Parathyroid adenoma (tissue), 2 donors: ENCODE results near the gene MRPL42.

Experiments used
- H2AFZ ChIP-seq: fragments of 300-600 bp; sonication (generic); one replicate; pipeline ENCODE4 v1.7.0; 2017; ENCODE audit warnings: antibody characterized with exemption, mild to moderate bottlenecking
- H3K27ac ChIP-seq: fragments of 300-600 bp; sonication (generic); one replicate; pipeline ENCODE4 v1.7.0; 2017
- H3K27me3 ChIP-seq: fragments of 300-600 bp; sonication (generic); one replicate; pipeline ENCODE4 v1.7.0; 2017; ENCODE audit warnings: low read length; ENCODE audit not compliant: control insufficient read depth, insufficient read depth
- H3K36me3 ChIP-seq: fragments of 300-600 bp; sonication (generic); one replicate; pipeline ENCODE4 v1.7.0; 2017; ENCODE audit warnings: low read length; ENCODE audit not compliant: control insufficient read depth, insufficient read depth
- H3K4me1 ChIP-seq: fragments of 300-600 bp; sonication (generic); one replicate; pipeline ENCODE4 v1.7.0; 2017; ENCODE audit warnings: control low read depth
- H3K4me2 ChIP-seq: fragments of 300-600 bp; sonication (generic); one replicate; pipeline ENCODE4 v1.7.0; 2017; ENCODE audit warnings: low read length
- H3K4me3 ChIP-seq: fragments of 300-600 bp; sonication (generic); one replicate; pipeline ENCODE4 v1.7.0; 2017; ENCODE audit warnings: low read depth, low read length
- H3K79me2 ChIP-seq: fragments of 300-600 bp; sonication (generic); one replicate; pipeline ENCODE4 v1.7.0; 2017; ENCODE audit warnings: control low read depth
- H3K9ac ChIP-seq: fragments of 300-600 bp; sonication (generic); one replicate; pipeline ENCODE4 v1.7.0; 2017; ENCODE audit warnings: mild to moderate bottlenecking
- H3K9me3 ChIP-seq: fragments of 300-600 bp; sonication (generic); one replicate; pipeline ENCODE4 v1.7.0; 2017; ENCODE audit warnings: low read length; ENCODE audit not compliant: control insufficient read depth
- CTCF ChIP-seq: fragments of 300-600 bp; sonication (generic); IDR thresholded peaks from one replicate; pipeline ENCODE4 v1.7.0; 2017; ENCODE audit warnings: antibody characterized with exemption, mild to moderate bottlenecking
- donor health status: primary hyperparathyroidism.

The MRPL42 gene

GRCh38 chr12:93536111-93536765 lies 68.9 kb downstream of the MRPL42 start:
- H3K27ac ChIP-seq = no peak overlapping the region
- no peak overlapping the region for H2AFZ ChIP-seq
- no peaks in the 10 kb centered on the region for H3K9me3 ChIP-seq
- TF ChIP-seq CTCF = no peak
- H3K9ac ChIP-seq = no peak overlapping the region
- no peaks in the 10 kb centered on the region for H3K36me3 ChIP-seq
- H3K4me1 ChIP-seq = no peaks in the 10 kb centered on the region
- no peaks in the 10 kb centered on the region for H3K79me2 ChIP-seq
- H3K4me3 ChIP-seq = no peak overlapping the region
- H3K27me3 ChIP-seq = no peaks in the 10 kb centered on the region
- no peak overlapping the region for H3K4me2 ChIP-seq

DNA sequence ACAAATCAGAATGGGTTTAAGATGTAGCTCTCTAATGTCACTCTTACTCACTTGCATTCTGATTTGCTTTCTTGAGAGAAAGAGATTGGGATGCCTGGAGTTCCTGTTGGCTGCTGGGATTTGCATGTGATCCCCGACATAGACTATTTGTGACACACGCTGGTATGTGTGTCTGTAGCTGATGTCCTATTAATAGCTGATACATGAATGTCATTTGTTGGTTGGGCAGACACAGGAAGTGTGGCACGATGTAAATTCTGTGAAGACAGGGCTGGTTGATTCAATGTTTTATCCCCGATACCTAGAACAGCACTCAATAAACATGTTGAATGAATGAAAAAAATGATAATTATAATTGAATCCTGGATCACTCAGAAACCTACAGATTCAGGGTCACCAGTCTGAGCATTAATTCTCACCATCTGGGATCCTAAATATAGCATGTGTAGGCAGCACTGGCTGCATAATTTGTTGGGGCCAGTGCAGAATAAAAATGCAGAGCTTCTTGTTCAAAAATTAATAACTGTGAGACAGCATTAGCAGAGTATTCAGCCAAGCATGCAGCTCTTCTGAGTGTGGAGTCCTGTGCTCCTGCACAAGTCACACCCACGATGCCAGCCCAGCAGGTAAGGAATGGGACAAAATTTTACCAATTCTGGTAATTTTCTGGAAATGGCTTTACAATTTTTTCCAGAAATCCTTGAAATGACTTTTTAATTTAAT lies 69.6 kb downstream of the MRPL42 start:
- Histone ChIP-seq H3K4me3 (no peak overlapping the region), H3K4me1 (no peaks in the 10 kb centered on the region), H3K79me2 (no peaks in the 10 kb centered on the region), H3K4me2 (no peak overlapping the region), H3K27ac (no peak overlapping the region), H3K36me3 (no peaks in the 10 kb centered on the region), H3K9ac (no peak overlapping the region), H3K27me3 (no peaks in the 10 kb centered on the region), H2AFZ (no peak overlapping the region), H3K9me3 (no peaks in the 10 kb centered on the region)
- no peak for TF ChIP-seq CTCF

DNA sequence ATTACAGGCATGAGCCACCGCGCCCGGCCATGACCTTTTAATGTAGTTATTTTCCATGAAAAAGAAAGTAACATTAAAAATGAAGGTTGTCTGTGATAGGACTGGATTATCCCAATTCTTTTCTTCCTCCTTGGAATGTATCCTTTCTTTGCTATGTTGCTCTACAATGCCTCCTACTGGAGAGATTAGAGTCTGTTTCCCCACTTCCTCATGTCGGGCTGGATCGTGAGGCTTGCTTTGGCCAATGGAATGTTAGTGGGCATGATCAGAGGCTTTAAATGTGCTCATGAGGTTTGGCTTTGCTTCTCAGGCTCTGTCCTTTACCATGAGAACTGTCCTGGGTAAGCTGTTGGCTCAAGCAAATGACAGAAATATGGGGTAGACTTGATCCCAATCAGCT lies 70.5 kb downstream of the MRPL42 start:
- Histone ChIP-seq H3K4me2 (no peak overlapping the region), H3K27ac (no peak overlapping the region)
- TF ChIP-seq CTCF = peak; percentile 6

GRCh38 chr12:93539821-93540220 lies 72.5 kb downstream of the MRPL42 start:
- Histone ChIP-seq H3K27ac (no peak overlapping the region), H3K36me3 (no peaks in the 10 kb centered on the region), H3K9me3 (no peaks in the 10 kb centered on the region), H3K4me2 (no peak overlapping the region), H3K79me2 (no peaks in the 10 kb centered on the region), H3K4me1 (no peaks in the 10 kb centered on the region), H3K9ac (no peak overlapping the region), H2AFZ (no peak overlapping the region), H3K27me3 (no peaks in the 10 kb centered on the region), H3K4me3 (no peak overlapping the region)
- TF ChIP-seq CTCF = no peak

More for the DNA sequence above, 70.5 kb downstream of the MRPL42 start:
- Histone ChIP-seq H3K4me3 (no peak overlapping the region), H3K9ac (no peak overlapping the region), H3K4me1 (no peaks in the 10 kb centered on the region), H3K79me2 (no peaks in the 10 kb centered on the region), H3K27me3 (no peaks in the 10 kb centered on the region), H3K9me3 (no peaks in the 10 kb centered on the region), H3K36me3 (no peaks in the 10 kb centered on the region), H2AFZ (no peak overlapping the region)
